ENCODE data around the gene BANF2. TPM values are rescaled to one million over a fixed set of nuclear protein-coding genes. Genes with fewer than 3 reads are reported as not detected.

Gene BANF2
- total RNA-seq, 1 donor = not detected

DNA sequence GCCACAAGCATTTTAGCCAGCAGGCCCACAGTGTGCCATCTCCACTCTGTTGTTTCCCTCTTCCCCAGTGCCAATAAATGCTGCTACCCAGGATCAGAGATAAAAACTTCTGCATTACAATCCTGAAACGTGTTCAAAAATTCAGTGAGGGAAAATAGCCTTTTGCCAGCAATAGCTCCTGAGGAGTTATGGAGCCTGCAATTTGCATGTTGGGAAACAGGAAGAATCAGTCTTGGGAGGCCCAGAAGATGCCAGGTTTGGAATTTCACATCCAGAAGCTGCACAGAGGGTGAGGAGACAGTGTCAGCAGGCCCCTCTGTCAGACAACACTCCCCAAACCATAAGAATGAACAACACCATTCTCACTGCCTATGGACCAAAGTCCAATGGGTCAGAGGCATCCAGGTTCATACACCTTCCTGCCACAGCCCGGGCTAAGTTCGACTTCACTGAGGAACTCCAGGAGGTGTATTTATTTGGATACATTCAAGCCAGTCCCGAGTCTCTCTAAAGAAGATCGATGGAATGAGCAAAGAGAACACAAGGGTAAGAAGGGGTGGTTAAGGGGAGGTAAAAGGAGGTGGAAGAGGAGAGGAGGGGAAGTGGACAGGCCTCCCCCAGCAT, 38.5 kb upstream of the BANF2 start:
- H3K4me2 ChIP-seq (ENCODE audit: insufficient read depth, low read length) = peak overlapping the region; percentile 23
- H2AFZ ChIP-seq (ENCODE audit: low read length) = no peak overlapping the region
- peak overlapping the region; percentile 99 for H3K27ac ChIP-seq (ENCODE audit: low read depth, low read length)
- peaks cover 60% of the 10 kb centered on the region for H3K4me1 ChIP-seq (ENCODE audit: insufficient read depth, low read length)
- H4K20me1 ChIP-seq (ENCODE audit: insufficient read depth, low read length) = peaks cover 74% of the 10 kb centered on the region
- peaks cover 98% of the 10 kb centered on the region for H3K79me2 ChIP-seq (ENCODE audit: insufficient read depth, low read length)
- DNase-seq (ENCODE audit: insufficient read length, low spot score, missing footprints) = peak; percentile 87
- TF ChIP-seq, protein P1, sequence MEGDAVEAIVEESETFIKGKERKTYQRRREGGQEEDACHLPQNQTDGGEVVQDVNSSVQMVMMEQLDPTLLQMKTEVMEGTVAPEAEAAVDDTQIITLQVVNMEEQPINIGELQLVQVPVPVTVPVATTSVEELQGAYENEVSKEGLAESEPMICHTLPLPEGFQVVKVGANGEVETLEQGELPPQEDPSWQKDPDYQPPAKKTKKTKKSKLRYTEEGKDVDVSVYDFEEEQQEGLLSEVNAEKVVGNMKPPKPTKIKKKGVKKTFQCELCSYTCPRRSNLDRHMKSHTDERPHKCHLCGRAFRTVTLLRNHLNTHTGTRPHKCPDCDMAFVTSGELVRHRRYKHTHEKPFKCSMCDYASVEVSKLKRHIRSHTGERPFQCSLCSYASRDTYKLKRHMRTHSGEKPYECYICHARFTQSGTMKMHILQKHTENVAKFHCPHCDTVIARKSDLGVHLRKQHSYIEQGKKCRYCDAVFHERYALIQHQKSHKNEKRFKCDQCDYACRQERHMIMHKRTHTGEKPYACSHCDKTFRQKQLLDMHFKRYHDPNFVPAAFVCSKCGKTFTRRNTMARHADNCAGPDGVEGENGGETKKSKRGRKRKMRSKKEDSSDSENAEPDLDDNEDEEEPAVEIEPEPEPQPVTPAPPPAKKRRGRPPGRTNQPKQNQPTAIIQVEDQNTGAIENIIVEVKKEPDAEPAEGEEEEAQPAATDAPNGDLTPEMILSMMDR (IDR thresholded peaks at IDR 0.05; ENCODE audit: extremely low read depth, low read depth, low read length) = no peak
- no peaks in the 10 kb centered on the region for H3K9me3 ChIP-seq (ENCODE audit: low read depth, low read length)
- H3K4me3 ChIP-seq (ENCODE audit: insufficient read depth, low read length) = no peak overlapping the region
- H3K27me3 ChIP-seq (ENCODE audit: insufficient read depth, low read length) = no peaks in the 10 kb centered on the region
- peaks cover 37% of the 10 kb centered on the region for H3K36me3 ChIP-seq (ENCODE audit: insufficient read depth, low read length)

DNA sequence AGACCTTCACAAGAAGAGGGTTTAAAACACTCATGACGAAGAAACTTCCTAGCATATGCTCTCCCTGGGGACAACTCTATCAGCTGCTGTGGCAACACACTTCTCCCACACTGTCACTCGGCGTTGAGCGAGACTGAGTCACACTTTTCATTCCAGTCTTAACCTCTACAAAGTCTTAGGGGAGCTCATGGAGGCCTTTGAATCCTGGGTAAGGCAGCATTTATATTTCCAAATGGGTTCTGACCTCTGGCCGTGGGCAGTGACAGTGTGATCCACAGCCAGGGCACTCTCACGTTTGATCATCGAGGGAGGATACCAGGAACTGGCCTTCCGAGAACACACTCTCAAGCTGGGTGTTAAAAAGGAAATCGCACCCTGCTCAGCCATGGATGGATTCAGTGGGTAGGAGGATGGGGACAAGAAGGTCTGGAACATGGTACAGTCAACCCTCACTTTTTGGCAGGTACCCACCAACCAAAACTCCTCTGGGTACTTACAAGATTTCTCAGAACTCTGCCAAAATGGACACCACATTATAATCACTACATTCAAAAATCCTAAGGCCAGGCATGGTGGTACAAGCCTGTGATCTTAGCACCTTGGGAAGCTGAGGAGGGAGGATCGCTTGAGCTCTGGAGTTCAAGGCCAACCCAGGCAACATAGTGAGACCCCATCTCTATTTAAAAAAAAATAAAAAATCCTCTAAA, 37.3 kb upstream of the BANF2 start:
- peak overlapping the region; percentile 30 for H3K4me3 ChIP-seq (ENCODE audit: insufficient read depth, low read length)
- H4K20me1 ChIP-seq (ENCODE audit: insufficient read depth, low read length) = peaks cover 71% of the 10 kb centered on the region
- H3K9me3 ChIP-seq (ENCODE audit: low read depth, low read length) = no peaks in the 10 kb centered on the region
- H3K27me3 ChIP-seq (ENCODE audit: insufficient read depth, low read length) = no peaks in the 10 kb centered on the region
- H3K4me2 ChIP-seq (ENCODE audit: insufficient read depth, low read length) = peak overlapping the region; percentile 71
- peak overlapping the region; percentile 99 for H3K27ac ChIP-seq (ENCODE audit: low read depth, low read length)
- H3K4me1 ChIP-seq (ENCODE audit: insufficient read depth, low read length) = peaks cover 72% of the 10 kb centered on the region
- peak; percentile 95 for DNase-seq (ENCODE audit: insufficient read length, low spot score, missing footprints)
- TF ChIP-seq, protein P1 (IDR thresholded peaks at IDR 0.05; ENCODE audit: extremely low read depth, low read depth, low read length) = no peak
- H2AFZ ChIP-seq (ENCODE audit: low read length) = no peak overlapping the region
- H3K79me2 ChIP-seq (ENCODE audit: insufficient read depth, low read length) = peaks cover 96% of the 10 kb centered on the region
- H3K36me3 ChIP-seq (ENCODE audit: insufficient read depth, low read length) = peaks cover 28% of the 10 kb centered on the region

DNA sequence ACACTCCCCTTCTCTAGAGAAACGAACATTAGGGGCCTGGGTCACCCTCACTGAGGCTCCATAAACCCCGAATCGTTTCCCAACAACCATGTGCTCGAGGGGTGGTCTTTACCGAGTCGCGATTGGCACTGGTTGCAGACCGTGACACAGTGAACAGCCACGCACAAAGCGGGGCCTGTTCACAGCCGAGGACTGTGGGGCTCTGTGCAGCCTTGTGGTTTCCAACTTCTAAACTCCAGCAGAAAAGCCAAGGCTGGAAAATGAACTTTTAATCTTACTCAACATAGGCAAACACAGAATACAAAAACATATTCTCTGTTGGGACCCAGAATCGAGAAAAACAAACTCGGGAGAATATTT, 36.7 kb upstream of the BANF2 start:
- H3K9me3 ChIP-seq (ENCODE audit: low read depth, low read length) = no peaks in the 10 kb centered on the region
- peaks cover 26% of the 10 kb centered on the region for H3K36me3 ChIP-seq (ENCODE audit: insufficient read depth, low read length)
- no peak for DNase-seq (ENCODE audit: insufficient read length, low spot score, missing footprints)
- H3K4me3 ChIP-seq (ENCODE audit: insufficient read depth, low read length) = peak overlapping the region; percentile 32
- peak overlapping the region; percentile 71 for H3K4me2 ChIP-seq (ENCODE audit: insufficient read depth, low read length)
- peak overlapping the region; percentile 99 for H3K27ac ChIP-seq (ENCODE audit: low read depth, low read length)
- H4K20me1 ChIP-seq (ENCODE audit: insufficient read depth, low read length) = peaks cover 70% of the 10 kb centered on the region
- peaks cover 73% of the 10 kb centered on the region for H3K4me1 ChIP-seq (ENCODE audit: insufficient read depth, low read length)
- no peak overlapping the region for H2AFZ ChIP-seq (ENCODE audit: low read length)
- H3K27me3 ChIP-seq (ENCODE audit: insufficient read depth, low read length) = no peaks in the 10 kb centered on the region
- H3K79me2 ChIP-seq (ENCODE audit: insufficient read depth, low read length) = peaks cover 96% of the 10 kb centered on the region
- TF ChIP-seq, protein P1 (IDR thresholded peaks at IDR 0.05; ENCODE audit: extremely low read depth, low read depth, low read length) = no peak

DNA sequence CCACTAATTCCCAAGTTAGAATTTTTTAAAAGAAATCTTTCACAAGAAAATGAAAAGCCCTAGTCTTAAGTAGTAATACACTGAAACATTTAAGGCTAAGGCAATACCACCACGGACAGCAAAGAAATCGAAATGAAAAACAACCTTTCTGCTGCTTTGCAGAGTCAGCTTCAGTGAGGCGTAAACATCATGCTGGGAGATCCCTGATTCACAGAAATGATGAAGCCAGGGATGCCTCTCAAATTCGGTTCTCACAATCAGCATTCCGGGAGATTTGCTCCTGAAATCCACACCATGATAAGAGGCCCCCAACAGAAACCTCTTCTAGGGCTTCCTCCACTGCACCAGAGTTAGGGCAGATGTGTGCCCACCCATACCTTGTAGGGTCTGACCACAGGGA, 36.3 kb upstream of the BANF2 start:
- DNase-seq (ENCODE audit: insufficient read length, low spot score, missing footprints) = no peak
- H3K4me2 ChIP-seq (ENCODE audit: insufficient read depth, low read length) = peak overlapping the region; percentile 71
- peaks cover 68% of the 10 kb centered on the region for H4K20me1 ChIP-seq (ENCODE audit: insufficient read depth, low read length)
- H3K79me2 ChIP-seq (ENCODE audit: insufficient read depth, low read length) = peaks cover 96% of the 10 kb centered on the region
- peak overlapping the region; percentile 29 for H3K4me3 ChIP-seq (ENCODE audit: insufficient read depth, low read length)
- peaks cover 25% of the 10 kb centered on the region for H3K36me3 ChIP-seq (ENCODE audit: insufficient read depth, low read length)
- peak overlapping the region; percentile 99 for H3K27ac ChIP-seq (ENCODE audit: low read depth, low read length)
- TF ChIP-seq, protein P1 (IDR thresholded peaks at IDR 0.05; ENCODE audit: extremely low read depth, low read depth, low read length) = no peak
- no peaks in the 10 kb centered on the region for H3K27me3 ChIP-seq (ENCODE audit: insufficient read depth, low read length)
- no peak overlapping the region for H2AFZ ChIP-seq (ENCODE audit: low read length)
- H3K4me1 ChIP-seq (ENCODE audit: insufficient read depth, low read length) = peaks cover 75% of the 10 kb centered on the region
- no peaks in the 10 kb centered on the region for H3K9me3 ChIP-seq (ENCODE audit: low read depth, low read length)

Measured in osteoblast (primary cell).